ENCODE measurements around the gene TBC1D17.

DNA sequence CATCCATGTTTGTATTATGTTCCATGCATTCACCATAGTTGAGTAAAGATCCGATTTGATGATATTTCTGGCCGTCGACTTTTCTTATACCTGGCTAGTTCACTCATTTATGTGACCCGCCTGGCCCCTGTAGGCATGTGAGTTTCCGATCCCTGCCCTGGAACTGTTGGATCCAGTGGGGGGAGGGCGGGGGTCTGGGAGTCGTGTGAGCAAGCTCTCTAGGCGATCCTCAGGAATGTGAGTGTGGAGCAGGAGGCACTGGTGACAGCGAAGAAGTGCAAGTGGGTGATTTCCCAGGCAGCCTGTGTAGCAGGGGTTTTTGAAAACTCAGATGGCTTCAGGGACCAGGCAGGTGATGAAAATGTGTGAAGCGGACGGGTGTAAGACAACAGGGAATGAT is 37.2 kb upstream of the TBC1D17 start:
- TF ChIP-seq, protein P1, sequence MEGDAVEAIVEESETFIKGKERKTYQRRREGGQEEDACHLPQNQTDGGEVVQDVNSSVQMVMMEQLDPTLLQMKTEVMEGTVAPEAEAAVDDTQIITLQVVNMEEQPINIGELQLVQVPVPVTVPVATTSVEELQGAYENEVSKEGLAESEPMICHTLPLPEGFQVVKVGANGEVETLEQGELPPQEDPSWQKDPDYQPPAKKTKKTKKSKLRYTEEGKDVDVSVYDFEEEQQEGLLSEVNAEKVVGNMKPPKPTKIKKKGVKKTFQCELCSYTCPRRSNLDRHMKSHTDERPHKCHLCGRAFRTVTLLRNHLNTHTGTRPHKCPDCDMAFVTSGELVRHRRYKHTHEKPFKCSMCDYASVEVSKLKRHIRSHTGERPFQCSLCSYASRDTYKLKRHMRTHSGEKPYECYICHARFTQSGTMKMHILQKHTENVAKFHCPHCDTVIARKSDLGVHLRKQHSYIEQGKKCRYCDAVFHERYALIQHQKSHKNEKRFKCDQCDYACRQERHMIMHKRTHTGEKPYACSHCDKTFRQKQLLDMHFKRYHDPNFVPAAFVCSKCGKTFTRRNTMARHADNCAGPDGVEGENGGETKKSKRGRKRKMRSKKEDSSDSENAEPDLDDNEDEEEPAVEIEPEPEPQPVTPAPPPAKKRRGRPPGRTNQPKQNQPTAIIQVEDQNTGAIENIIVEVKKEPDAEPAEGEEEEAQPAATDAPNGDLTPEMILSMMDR (conservative IDR thresholded peaks at IDR 0.05 in 1 of 2, IDR thresholded peaks at IDR 0.05 in 1 of 2; ENCODE audit: extremely low read depth in 1 of 2, insufficient read depth in 1 of 2, low read depth in 1 of 2, low read length in 2 of 2): no peak
- no peak for TF ChIP-seq EZH2 (IDR thresholded peaks at IDR 0.05; ENCODE audit: borderline replicate concordance, low read length)
